Panc1 (cell line): Measurements from ENCODE around the gene GPBAR1.

ENCODE experiments used
- CTCF ChIP-seq: fragments of 450-650 bp; IDR thresholded peaks from 2 replicates; pipeline ENCODE4 v1.5.1; 2017; ENCODE audit warnings: mild to moderate bottlenecking
- POLR2AphosphoS5 ChIP-seq: IDR thresholded peaks from 2 replicates; pipeline ENCODE4 v1.6.1; 2012; ENCODE audit warnings: mild to moderate bottlenecking, low read depth, low read length, moderate library complexity

DNA sequence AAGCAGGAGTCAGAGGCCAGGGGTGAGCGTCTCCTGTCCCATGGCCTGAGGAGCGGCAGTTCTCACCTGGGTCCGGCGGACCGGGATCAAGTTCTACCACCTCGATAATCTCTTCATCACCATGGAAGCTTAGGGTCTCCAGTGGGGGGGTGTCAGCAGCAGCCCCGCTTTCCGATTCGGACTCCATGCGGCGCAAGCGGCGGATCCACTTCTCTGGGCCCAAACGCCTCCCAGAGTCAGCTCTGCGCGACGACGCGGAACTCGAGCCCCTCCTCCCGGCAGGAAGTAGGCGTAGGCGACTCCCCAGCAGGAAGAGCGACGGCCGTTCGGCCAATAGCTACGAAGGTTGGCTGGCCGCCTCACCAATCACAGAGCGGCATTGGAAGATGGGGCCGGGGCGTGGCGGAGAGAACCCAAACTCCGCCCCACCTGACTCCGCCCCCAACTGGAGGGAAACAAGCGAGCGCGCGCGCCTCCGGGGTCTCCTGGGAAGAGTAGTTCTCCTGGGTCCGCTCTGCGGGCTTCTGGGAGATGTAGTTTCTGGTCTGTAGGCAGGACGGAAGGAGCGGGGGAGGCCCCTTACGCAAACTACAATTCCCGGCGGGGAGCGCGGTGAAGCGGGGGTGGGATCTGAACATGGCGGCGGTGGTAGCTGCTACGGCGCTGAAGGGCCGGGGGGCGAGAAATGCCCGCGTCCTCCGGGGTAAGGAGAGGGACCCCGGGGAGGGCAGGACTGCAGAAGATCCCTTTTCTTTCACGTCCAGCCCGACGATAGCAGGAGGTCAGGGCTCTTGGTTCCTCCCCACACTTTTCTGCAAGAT is 9.3 kb downstream of the GPBAR1 start, which contains the start of the genes AAMP and PNKD:
- TF ChIP-seq POLR2AphosphoS5 (peak; percentile 68; the same call in 1 of the 2 replicates), CTCF (no peak)
